Pons (tissue), 1 donor: Measurements from ENCODE around the gene MRPL12.

Source experiments
- DNase-seq: peaks from one replicate; pipeline ENCODE4 v3.0.0-alpha.2; 2016; ENCODE audit warnings: low spot score

MRPL12 gene

DNA sequence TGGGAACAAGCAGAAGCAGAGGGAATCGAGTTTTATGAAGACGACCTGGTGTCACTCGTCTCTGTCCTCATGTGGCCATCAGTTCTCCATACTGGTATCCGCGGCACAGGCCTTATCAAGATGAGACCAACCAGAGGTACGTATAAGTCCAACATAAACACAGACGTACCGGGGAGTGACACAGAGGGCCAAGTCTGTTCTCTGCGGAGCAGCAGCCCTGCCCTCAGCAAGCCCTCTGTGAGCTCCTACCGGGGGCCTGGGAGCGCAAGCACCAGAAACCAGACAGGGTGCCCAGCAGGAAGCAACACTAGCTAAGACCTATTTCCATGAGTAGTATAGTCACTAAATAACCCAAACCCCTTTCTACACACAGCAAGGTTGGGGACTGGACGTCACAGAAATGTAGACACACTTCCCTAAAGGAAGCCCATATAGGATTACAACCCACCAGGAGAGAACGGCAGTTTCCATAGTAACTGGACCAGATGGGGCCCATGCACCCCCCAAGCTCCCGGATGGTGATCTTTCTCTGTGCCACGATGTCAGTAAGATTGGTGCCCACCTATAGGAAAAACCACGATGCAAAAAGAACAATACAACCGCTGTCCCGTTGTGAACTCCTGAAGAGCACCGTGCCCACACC lies 20.5 kb upstream of the MRPL12 start:
- no peak for DNase-seq

- no peak for DNase-seq
Observed at GRCh38 chr17:81683208-81683583, 20.0 kb upstream of the MRPL12 start.

DNA sequence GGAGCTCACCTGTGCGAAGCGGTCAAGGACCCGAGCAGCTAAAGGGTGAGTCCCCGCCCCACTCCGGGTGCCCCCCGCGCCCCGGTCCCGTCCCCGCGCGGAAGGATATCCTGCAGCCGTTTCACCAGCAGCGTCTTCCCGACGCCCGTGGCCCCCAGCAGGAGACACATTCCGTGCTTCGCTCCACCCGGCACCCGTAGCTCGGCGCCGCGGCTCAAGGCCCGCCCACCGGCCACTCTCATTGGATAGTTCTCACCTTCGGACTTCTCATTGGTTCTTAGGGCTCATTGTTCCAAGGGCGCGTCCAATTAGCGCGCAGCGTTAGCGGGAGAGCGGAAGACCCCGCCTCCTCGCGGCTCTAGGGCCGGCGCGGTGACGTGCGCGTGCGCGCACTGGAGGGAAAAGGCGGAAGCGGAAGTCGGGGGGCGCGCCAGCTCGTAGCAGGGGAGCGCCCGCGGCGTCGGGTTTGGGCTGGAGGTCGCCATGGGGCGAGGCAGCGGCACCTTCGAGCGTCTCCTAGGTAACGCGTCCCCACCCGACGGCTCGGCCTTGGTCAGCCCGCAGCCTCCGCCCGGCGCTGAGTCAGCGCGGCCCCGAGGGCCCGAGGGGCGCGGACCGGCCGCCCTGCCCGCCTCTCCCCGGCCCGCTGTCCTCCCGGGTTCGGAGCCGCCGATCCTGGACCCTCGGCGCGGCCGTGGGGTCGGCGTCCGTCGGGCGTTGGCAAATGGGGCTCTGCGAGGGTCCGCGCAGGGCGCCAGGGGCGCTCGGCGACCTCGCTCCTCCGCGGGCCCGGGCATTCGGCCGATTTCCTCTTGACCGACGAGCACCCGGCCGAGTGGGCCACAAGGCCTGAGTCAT lies 19.4 kb upstream of the MRPL12 start, which contains the start of the genes ARL16 and HGS:
TSS of gene ARL16 (minus strand) at position 214 of the 858 bp plus-strand sequence. CDS start at position 170, 44 bp downstream.
TSS of gene HGS (plus strand) at position 428 of the 858 bp plus-strand sequence. CDS start at position 484, 56 bp downstream.
- DNase-seq, result peak; percentile 99

DNA sequence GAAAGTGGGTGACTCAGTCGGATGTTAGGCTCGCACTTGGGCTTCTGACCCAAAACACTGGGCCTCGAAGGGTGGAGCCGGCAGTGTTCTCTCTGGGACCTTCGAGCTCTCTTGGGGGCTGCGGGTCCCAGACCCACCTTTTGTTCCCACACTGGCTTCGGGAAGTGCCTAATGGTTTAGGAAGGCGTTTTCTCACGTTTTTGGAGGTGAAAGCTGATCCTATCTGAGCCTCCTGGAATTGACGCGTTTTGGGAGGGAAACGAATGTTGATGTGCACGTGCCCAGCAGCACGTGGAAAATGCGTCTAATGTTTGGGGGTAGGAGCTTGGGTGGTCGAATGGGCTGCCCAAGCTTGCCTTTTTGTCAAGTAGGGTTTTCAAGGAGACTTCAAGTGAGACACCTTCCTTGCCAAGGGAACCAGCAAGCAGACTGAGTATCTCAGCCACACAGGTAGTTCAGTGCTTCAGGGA lies 18.7 kb upstream of the MRPL12 start:
- no peak for DNase-seq

DNA sequence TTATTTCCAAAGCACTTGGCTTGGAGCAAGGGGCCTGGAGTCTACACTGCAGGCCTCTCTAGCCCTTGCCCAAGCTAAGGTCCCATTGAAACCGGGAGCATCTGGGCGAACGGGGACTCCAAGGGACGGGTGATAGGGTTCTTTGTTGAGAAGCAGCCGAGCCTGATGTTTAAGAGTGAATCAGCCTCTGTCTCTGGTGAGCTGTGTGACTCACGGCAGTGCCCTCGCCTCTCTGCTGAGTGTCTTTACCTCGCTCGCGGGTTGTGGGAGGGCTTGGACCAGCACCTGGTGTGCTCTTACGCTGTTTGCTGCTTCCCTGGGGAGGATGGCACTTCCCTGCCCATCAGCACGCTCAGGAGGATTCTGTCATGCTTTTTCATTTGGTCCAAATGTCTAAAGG lies 18.1 kb upstream of the MRPL12 start:
- no peak for DNase-seq

GRCh38 chr17:81686614-81687013 lies 16.6 kb upstream of the MRPL12 start:
- DNase-seq, result no peak

DNA sequence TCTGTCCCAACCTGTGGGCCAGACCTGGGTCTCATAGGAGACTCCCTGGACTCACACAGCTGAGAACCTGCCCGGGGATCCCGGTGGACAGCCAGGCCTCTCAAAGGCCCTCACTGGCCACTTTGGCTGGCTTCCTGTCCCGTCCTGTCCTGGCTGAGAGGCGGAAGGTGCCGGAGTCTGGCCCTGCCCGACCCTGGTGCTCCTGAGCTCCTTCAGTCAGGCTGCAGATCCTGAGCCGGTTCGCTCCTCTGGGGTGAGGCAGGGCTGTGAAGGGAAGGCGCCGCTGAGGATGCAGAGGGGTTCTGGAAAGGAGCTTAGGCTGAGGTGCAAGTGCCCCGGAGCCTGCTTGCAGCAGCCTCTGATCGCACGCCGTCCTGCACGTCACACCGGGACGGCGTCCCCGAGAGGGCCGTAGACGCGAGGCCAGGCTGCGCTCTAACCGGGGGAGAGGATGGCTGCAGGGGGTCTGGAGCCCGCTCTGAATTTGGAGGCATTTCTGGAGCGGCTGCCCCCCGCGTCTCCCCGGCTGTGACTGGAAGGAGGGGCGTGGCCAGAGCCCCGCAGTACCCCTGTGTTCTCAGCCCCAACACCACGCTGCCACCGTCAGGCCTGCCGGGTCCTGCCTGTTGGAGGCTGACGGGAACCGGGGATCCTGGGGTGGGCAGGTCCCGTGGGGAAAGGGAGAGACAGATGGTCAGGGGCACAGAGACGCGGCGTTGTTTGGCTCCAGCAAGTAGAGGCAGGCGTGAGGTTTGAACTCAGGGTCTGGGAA lies 15.2 kb upstream of the MRPL12 start:
- no peak for DNase-seq

GRCh38 chr17:81688616-81689015 lies 14.6 kb upstream of the MRPL12 start:
- no peak for DNase-seq

DNA sequence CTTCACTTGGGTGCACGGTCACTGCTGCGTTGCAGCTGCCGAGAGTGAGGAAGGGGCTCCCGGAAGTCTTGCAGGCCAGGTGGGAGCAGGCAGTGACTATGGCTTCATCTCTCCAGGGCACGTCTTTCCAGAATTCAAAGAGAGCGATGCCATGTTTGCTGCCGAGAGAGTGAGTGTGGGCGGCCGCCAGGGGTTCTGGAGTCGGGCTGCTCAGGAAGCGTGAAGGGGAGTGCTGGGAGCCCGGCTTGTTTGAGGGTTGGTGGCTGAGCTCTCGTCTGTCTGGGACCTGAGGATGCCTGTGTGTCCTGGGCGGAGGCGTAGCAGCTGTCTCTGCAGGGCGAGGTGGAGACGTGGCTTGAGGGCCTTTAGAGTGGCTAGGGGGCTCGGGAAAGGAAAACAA lies 13.1 kb upstream of the MRPL12 start:
- DNase-seq, result no peak

- DNase-seq, result no peak
Observed at GRCh38 chr17:81690549-81690948, 12.6 kb upstream of the MRPL12 start.

- DNase-seq, result no peak
Observed at GRCh38 chr17:81691196-81691595, 12.0 kb upstream of the MRPL12 start.

- DNase-seq, result no peak
Observed at GRCh38 chr17:81691608-81692007, 11.6 kb upstream of the MRPL12 start.

GRCh38 chr17:81693509-81694210 lies 9.5 kb upstream of the MRPL12 start:
- no peak for DNase-seq

GRCh38 chr17:81694810-81695209 lies 8.4 kb upstream of the MRPL12 start:
- no peak for DNase-seq

DNA sequence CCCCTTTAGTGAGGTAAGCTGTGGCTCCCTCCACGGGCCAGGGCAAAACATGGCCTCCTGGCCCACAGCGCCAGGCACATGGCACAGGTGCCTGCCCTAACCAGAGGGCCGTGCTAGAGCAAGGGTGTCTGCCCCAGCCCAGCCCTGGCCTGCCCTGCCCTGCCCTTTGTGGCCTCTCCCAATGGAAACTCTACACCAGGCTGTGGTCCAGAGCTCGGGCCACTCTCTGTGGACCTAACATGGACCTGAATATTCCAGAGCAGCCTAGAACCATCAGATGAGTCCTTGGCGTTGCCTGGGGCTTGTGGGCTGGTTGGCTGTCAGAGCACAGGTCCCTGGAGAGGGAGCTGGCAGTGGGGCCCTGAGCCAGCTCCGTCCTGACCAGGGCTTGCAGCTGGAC lies 8.0 kb upstream of the MRPL12 start:
- no peak for DNase-seq

- no peak for DNase-seq
Observed at GRCh38 chr17:81695801-81696200, 7.4 kb upstream of the MRPL12 start.

DNA sequence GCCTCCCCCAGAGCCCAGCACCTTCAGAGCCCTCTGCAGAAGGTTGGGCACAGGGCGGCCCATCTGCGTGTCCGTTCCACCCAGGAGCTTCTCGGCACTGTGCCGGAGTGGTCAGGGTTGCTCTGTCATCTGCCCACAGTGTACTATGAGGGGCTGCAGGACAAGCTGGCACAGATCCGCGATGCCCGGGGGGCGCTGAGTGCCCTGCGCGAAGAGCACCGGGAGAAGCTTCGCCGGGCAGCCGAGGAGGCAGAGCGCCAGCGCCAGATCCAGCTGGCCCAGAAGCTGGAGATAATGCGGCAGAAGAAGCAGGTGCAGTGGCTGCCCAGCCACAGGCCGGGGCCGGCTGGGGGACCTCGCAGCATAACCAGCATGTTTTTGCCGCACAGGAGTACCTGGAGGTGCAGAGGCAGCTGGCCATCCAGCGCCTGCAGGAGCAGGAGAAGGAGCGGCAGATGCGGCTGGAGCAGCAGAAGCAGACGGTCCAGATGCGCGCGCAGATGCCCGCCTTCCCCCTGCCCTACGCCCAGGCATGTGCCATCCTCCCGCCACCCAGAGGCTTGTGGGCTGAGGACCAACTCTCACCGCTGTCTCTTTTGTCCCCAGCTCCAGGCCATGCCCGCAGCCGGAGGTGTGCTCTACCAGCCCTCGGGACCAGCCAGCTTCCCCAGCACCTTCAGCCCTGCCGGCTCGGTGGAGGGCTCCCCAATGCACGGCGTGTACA lies 6.8 kb upstream of the MRPL12 start:
- DNase-seq, result no peak

GRCh38 chr17:81697261-81698044 lies 5.7 kb upstream of the MRPL12 start:
- DNase-seq, result no peak

DNA sequence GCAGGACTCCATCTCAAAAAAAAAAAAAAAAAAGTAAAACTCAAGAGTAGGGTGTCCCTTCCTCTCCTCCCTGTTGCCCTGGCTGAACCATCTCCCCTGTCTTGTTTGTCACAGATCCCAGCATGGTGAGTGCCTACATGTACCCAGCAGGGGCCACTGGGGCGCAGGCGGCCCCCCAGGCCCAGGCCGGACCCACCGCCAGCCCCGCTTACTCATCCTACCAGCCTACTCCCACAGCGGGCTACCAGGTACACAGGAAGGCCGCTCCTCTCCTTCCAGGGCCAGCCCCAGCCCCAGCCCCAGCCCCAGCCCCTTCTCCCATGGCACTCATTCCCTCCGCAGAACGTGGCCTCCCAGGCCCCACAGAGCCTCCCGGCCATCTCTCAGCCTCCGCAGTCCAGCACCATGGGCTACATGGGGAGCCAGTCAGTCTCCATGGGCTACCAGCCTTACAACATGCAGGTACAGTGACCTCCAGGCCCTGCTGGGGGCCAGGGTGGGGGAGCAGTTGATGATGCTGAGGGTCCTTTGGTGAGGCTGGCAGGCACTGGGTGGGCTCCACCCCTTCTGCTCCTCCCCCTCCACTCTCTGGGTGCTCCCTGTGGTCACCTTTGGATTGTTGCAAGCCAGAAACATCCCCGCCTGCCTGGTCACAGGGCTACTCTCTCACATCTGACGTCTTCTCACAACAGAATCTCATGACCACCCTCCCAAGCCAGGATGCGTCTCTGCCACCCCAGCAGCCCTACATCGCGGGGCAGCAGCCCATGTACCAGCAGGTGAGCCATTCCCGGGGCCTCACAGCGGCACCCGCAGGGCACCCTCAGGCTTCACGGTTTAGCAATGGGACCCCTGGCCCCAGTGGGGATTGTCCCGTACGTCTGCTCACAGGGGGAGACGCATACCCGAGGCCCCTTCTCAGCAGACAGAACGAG lies 2.5 kb upstream of the MRPL12 start:
- DNase-seq, result no peak
